A673 (cell line): ENCODE data around the gene UQCRQ.

Source experiments
- CTCF ChIP-seq: fragments of 300-800, 200-600 bp; sonication (generic); conservative IDR thresholded peaks from 2 replicates; pipeline ENCODE4 v1.5.1; 2017; ENCODE audit warnings: low read depth, mild to moderate bottlenecking, antibody characterized with exemption, low read length, moderate library complexity, mixed read lengths
- EZH2 ChIP-seq: fragments of 200-600 bp; sonication (generic); IDR thresholded peaks from 2 replicates; pipeline ENCODE4 v1.6.1; 2017; ENCODE audit warnings: borderline replicate concordance, low read depth, mild to moderate bottlenecking, mixed read lengths, antibody characterized with exemption, low read length; ENCODE audit not compliant: poor library complexity, severe bottlenecking

- no peak for TF ChIP-seq CTCF
- no peak for TF ChIP-seq EZH2
Measured at GRCh38 chr5:132824426-132824825, 42.0 kb upstream of the UQCRQ start.
